Measurements from ENCODE around the gene ACTN1.
"Not testable (repeated sequence)": the region's sequence is repeated elsewhere in the genome, so short reads cannot be mapped to it uniquely, and the experiment has no call there.

ACTN1 gene

GRCh38 chr14:68853749-68854148 is 125.4 kb downstream of the ACTN1 start:
- H3K4me1 Mint-ChIP-seq = no peaks in the 10 kb centered on the region
- no peaks in the 10 kb centered on the region for H3K36me3 Mint-ChIP-seq
- ATAC-seq = no peak
- H3K4me3 Mint-ChIP-seq = no peak overlapping the region
- no peak overlapping the region for H3K27ac Mint-ChIP-seq
- H3K27me3 Mint-ChIP-seq = peaks cover 7% of the 10 kb centered on the region
- H3K9me3 Mint-ChIP-seq = peaks cover 3% of the 10 kb centered on the region

GRCh38 chr14:68852493-68852892 is 126.6 kb downstream of the ACTN1 start:
- not testable (repeated sequence) for H3K36me3 Mint-ChIP-seq, H3K4me3 Mint-ChIP-seq, H3K4me1 Mint-ChIP-seq, H3K27ac Mint-ChIP-seq, H3K9me3 Mint-ChIP-seq, H3K27me3 Mint-ChIP-seq, ATAC-seq

- Mint-ChIP-seq H3K36me3 (no peaks in the 10 kb centered on the region), H3K4me1 (no peaks in the 10 kb centered on the region), H3K4me3 (no peak overlapping the region), H3K27ac (no peak overlapping the region), H3K27me3 (peaks cover 7% of the 10 kb centered on the region), H3K9me3 (peaks cover 3% of the 10 kb centered on the region)
- no peak for ATAC-seq
These were observed 128.0 kb downstream of the ACTN1 start for GRCh38 chr14:68851078-68851477.

GRCh38 chr14:68849416-68849815 is 129.7 kb downstream of the ACTN1 start:
- Mint-ChIP-seq H3K27ac (no peak overlapping the region), H3K27me3 (peaks cover 14% of the 10 kb centered on the region), H3K4me1 (peaks cover 2% of the 10 kb centered on the region), H3K36me3 (no peaks in the 10 kb centered on the region), H3K9me3 (peaks cover 3% of the 10 kb centered on the region), H3K4me3 (no peak overlapping the region)
- no peak for ATAC-seq

- Mint-ChIP-seq H3K36me3 (no peaks in the 10 kb centered on the region), H3K9me3 (peaks cover 3% of the 10 kb centered on the region), H3K27me3 (peaks cover 17% of the 10 kb centered on the region), H3K27ac (no peak overlapping the region), H3K4me1 (peaks cover 13% of the 10 kb centered on the region), H3K4me3 (no peak overlapping the region)
- no peak for ATAC-seq
These were observed 130.8 kb downstream of the ACTN1 start for GRCh38 chr14:68848253-68848652.

- not testable (repeated sequence) for ATAC-seq, H3K9me3 Mint-ChIP-seq, H3K36me3 Mint-ChIP-seq, H3K27ac Mint-ChIP-seq, H3K4me3 Mint-ChIP-seq
- Mint-ChIP-seq H3K4me1 (peaks cover 16% of the 10 kb centered on the region), H3K27me3 (peaks cover 17% of the 10 kb centered on the region)
These were observed 131.5 kb downstream of the ACTN1 start for GRCh38 chr14:68847640-68848039.

GRCh38 chr14:68846466-68846865 is 132.6 kb downstream of the ACTN1 start:
- Mint-ChIP-seq H3K4me3 (no peak overlapping the region), H3K27me3 (peaks cover 17% of the 10 kb centered on the region), H3K36me3 (no peaks in the 10 kb centered on the region), H3K27ac (no peak overlapping the region), H3K9me3 (no peaks in the 10 kb centered on the region), H3K4me1 (peaks cover 18% of the 10 kb centered on the region)
- ATAC-seq = no peak

GRCh38 chr14:68844210-68844545 is 134.9 kb downstream of the ACTN1 start:
- peak overlapping the region; percentile 73 for H3K27ac Mint-ChIP-seq
- ATAC-seq = no peak
- peak overlapping the region; percentile 24 for H3K4me3 Mint-ChIP-seq

GRCh38 chr14:68843471-68844209 is 135.5 kb downstream of the ACTN1 start:
- Mint-ChIP-seq H3K4me1 (peaks cover 28% of the 10 kb centered on the region), H3K9me3 (no peaks in the 10 kb centered on the region), H3K27me3 (peaks cover 17% of the 10 kb centered on the region), H3K36me3 (no peaks in the 10 kb centered on the region), H3K4me3 (peak overlapping the region; percentile 67), H3K27ac (peak overlapping the region; percentile 73)
- ATAC-seq = peak; percentile 86

More at GRCh38 chr14:68844210-68844545, 134.9 kb downstream of the ACTN1 start:
- H3K4me1 Mint-ChIP-seq = peaks cover 28% of the 10 kb centered on the region
- no peaks in the 10 kb centered on the region for H3K9me3 Mint-ChIP-seq
- peaks cover 17% of the 10 kb centered on the region for H3K27me3 Mint-ChIP-seq
- no peaks in the 10 kb centered on the region for H3K36me3 Mint-ChIP-seq

- Mint-ChIP-seq H3K9me3 (peaks cover 1% of the 10 kb centered on the region), H3K27me3 (peaks cover 17% of the 10 kb centered on the region), H3K27ac (no peak overlapping the region), H3K36me3 (no peaks in the 10 kb centered on the region), H3K4me1 (peaks cover 28% of the 10 kb centered on the region), H3K4me3 (no peak overlapping the region)
- no peak for ATAC-seq
These were observed 136.8 kb downstream of the ACTN1 start for GRCh38 chr14:68842298-68842697.

GRCh38 chr14:68841016-68841809 is 137.9 kb downstream of the ACTN1 start:
- Mint-ChIP-seq H3K36me3 (peaks cover 6% of the 10 kb centered on the region), H3K4me3 (no peak overlapping the region), H3K27me3 (peaks cover 17% of the 10 kb centered on the region), H3K9me3 (peaks cover 8% of the 10 kb centered on the region), H3K27ac (peak overlapping the region; percentile 53), H3K4me1 (peaks cover 28% of the 10 kb centered on the region)
- ATAC-seq = no peak

- peak; percentile 51 for ATAC-seq
- peak overlapping the region; percentile 53 for H3K27ac Mint-ChIP-seq
- peaks cover 17% of the 10 kb centered on the region for H3K27me3 Mint-ChIP-seq
- H3K36me3 Mint-ChIP-seq = peaks cover 13% of the 10 kb centered on the region
- peaks cover 15% of the 10 kb centered on the region for H3K9me3 Mint-ChIP-seq
- H3K4me1 Mint-ChIP-seq = peaks cover 32% of the 10 kb centered on the region
- no peak overlapping the region for H3K4me3 Mint-ChIP-seq
These were observed 138.6 kb downstream of the ACTN1 start for GRCh38 chr14:68840454-68840853.

- ATAC-seq = no peak
- peaks cover 29% of the 10 kb centered on the region for H3K4me1 Mint-ChIP-seq
- no peak overlapping the region for H3K4me3 Mint-ChIP-seq
- H3K27me3 Mint-ChIP-seq = no peaks in the 10 kb centered on the region
- peaks cover 15% of the 10 kb centered on the region for H3K36me3 Mint-ChIP-seq
- H3K9me3 Mint-ChIP-seq = peaks cover 23% of the 10 kb centered on the region
- H3K27ac Mint-ChIP-seq = no peak overlapping the region
These were observed 143.0 kb downstream of the ACTN1 start for GRCh38 chr14:68836082-68836481.

- Mint-ChIP-seq H3K36me3 (peaks cover 15% of the 10 kb centered on the region), H3K4me3 (no peak overlapping the region), H3K9me3 (peaks cover 23% of the 10 kb centered on the region), H3K27ac (no peak overlapping the region), H3K27me3 (no peaks in the 10 kb centered on the region), H3K4me1 (peaks cover 24% of the 10 kb centered on the region)
- ATAC-seq = peak; percentile 59
These were observed 144.3 kb downstream of the ACTN1 start for GRCh38 chr14:68834816-68835215.

GRCh38 chr14:68828698-68829097 is 150.4 kb downstream of the ACTN1 start:
- H3K27me3 Mint-ChIP-seq = no peaks in the 10 kb centered on the region
- no peak for ATAC-seq
- H3K27ac Mint-ChIP-seq = no peak overlapping the region
- peaks cover 21% of the 10 kb centered on the region for H3K4me1 Mint-ChIP-seq
- no peak overlapping the region for H3K4me3 Mint-ChIP-seq
- H3K9me3 Mint-ChIP-seq = peaks cover 7% of the 10 kb centered on the region
- H3K36me3 Mint-ChIP-seq = no peaks in the 10 kb centered on the region

- Mint-ChIP-seq H3K4me1 (peaks cover 48% of the 10 kb centered on the region), H3K9me3 (no peaks in the 10 kb centered on the region), H3K27ac (no peak overlapping the region), H3K27me3 (no peaks in the 10 kb centered on the region), H3K4me3 (no peak overlapping the region), H3K36me3 (no peaks in the 10 kb centered on the region)
- no peak for ATAC-seq
These were observed 153.4 kb downstream of the ACTN1 start for GRCh38 chr14:68825729-68826128.

Measured in stimulated activated memory B cell treated with anti-CD40 and anti-IgM and Interleukin-4, amounts not matched to agents 10 μg/mL and 1 μg/mL and 100 μg/mL, for 72 hours (primary cell).